Calu3 (cell line): ENCODE results near the gene BPHL. TPM values are rescaled to one million over a fixed set of nuclear protein-coding genes. Genes with fewer than 3 reads are reported as not detected.
"Not testable (repeated sequence)": the region's sequence is repeated elsewhere in the genome, so short reads cannot be mapped to it uniquely, and the experiment has no call there.

Experiments used
- BruUV-seq: library from RNA; stranded (reverse); fragments of 400-500 nt; replicated peaks from 2 replicates; lab custom pipeline; 2021; lab: Mats Ljungman, UMichigan
- CTCF ChIA-PET: fragments of 300-600 bp; sonication (Branson Sonifier 250); formaldehyde crosslinking; loops from one replicate; lab custom pipeline; 2022; ENCODE audit warnings: antibody characterized with exemption; lab: Charles Lee
- DNase-seq: peaks from one replicate; pipeline ENCODE4 v3.0.0; 2022
- H3K27ac Mint-ChIP-seq: one replicate; pipeline ENCODE4 v1.8.0; 2022; ENCODE audit warnings: mixed read lengths; ENCODE audit not compliant: unreplicated experiment
- H3K27me3 Mint-ChIP-seq: one replicate; pipeline ENCODE4 v1.8.0; 2022; ENCODE audit warnings: mixed read lengths; ENCODE audit not compliant: unreplicated experiment
- H3K36me3 Mint-ChIP-seq: one replicate; pipeline ENCODE4 v1.8.0; 2022; ENCODE audit warnings: mild to moderate bottlenecking, moderate library complexity, mixed read lengths; ENCODE audit not compliant: insufficient read depth, unreplicated experiment
- H3K4me1 Mint-ChIP-seq: one replicate; pipeline ENCODE4 v1.8.0; 2022; ENCODE audit warnings: mild to moderate bottlenecking, low read depth, mixed read lengths; ENCODE audit not compliant: unreplicated experiment
- H3K4me3 Mint-ChIP-seq: one replicate; pipeline ENCODE4 v1.8.0; 2022; ENCODE audit warnings: mild to moderate bottlenecking, low read depth, moderate library complexity, mixed read lengths; ENCODE audit not compliant: unreplicated experiment
- H3K9me3 Mint-ChIP-seq: one replicate; pipeline ENCODE4 v1.8.0; 2022; ENCODE audit warnings: low read depth, mixed read lengths; ENCODE audit not compliant: unreplicated experiment
- CTCF ChIP-seq: fragments of 200-600 bp; IDR thresholded peaks from one replicate; pipeline ENCODE4 v1.8.0; 2022; ENCODE audit warnings: antibody characterized with exemption; ENCODE audit not compliant: unreplicated experiment
- intact Hi-C: fragments of 100-400 bp; cut with micrococcal nuclease; formaldehyde crosslinking; loops from one replicate; pipeline ENCODE4 v1.10.0; 2022; ENCODE audit not compliant: unreplicated experiment
- total RNA-seq: library from RNA; stranded (reverse); gene quantifications from 2 replicates; pipeline ENCODE4 v1.2.3, GENCODE V29; 2022

The BPHL gene
- total RNA-seq, 1 experiment from 2014 or later = 18.4 TPM

GRCh38 chr6:3181105-3181504 is 62.6 kb downstream of the BPHL start:
- no peaks in the 10 kb centered on the region for H3K4me1 Mint-ChIP-seq

GRCh38 chr6:3183066-3183465 is 64.6 kb downstream of the BPHL start:
- DNase-seq = no peak
- BruUV-seq = no TSS peak
- H3K4me1 Mint-ChIP-seq = no peaks in the 10 kb centered on the region
- H3K9me3 Mint-ChIP-seq = no peaks in the 10 kb centered on the region
- peaks cover 15% of the 10 kb centered on the region for H3K27me3 Mint-ChIP-seq
- intact Hi-C loops = no loop called here
- H3K36me3 Mint-ChIP-seq = no peaks in the 10 kb centered on the region
- H3K27ac Mint-ChIP-seq = no peak overlapping the region
- TF ChIP-seq CTCF = no peak
- no peak overlapping the region for H3K4me3 Mint-ChIP-seq
- CTCF ChIA-PET = no interaction called here

More at GRCh38 chr6:3181105-3181504, 62.6 kb downstream of the BPHL start:
- H3K9me3 Mint-ChIP-seq = no peaks in the 10 kb centered on the region
- no peak for TF ChIP-seq CTCF
- no peaks in the 10 kb centered on the region for H3K36me3 Mint-ChIP-seq
- intact Hi-C loops = no loop called here
- H3K27ac Mint-ChIP-seq = no peak overlapping the region
- no peak overlapping the region for H3K4me3 Mint-ChIP-seq
- BruUV-seq = no TSS peak
- H3K27me3 Mint-ChIP-seq = peaks cover 20% of the 10 kb centered on the region
- DNase-seq = no peak
- CTCF ChIA-PET = no interaction called here

- H3K36me3 Mint-ChIP-seq = no peaks in the 10 kb centered on the region
- H3K4me3 Mint-ChIP-seq = no peak overlapping the region
- no peaks in the 10 kb centered on the region for H3K4me1 Mint-ChIP-seq
- H3K27ac Mint-ChIP-seq = no peak overlapping the region
- DNase-seq = no peak
- CTCF ChIA-PET = no interaction called here
- peaks cover 15% of the 10 kb centered on the region for H3K27me3 Mint-ChIP-seq
- no peaks in the 10 kb centered on the region for H3K9me3 Mint-ChIP-seq
- intact Hi-C loops = no loop called here
- TF ChIP-seq CTCF = no peak
- BruUV-seq = no TSS peak
Observed at GRCh38 chr6:3186974-3187382, 68.5 kb downstream of the BPHL start.

- H3K9me3 Mint-ChIP-seq = no peaks in the 10 kb centered on the region
- no peaks in the 10 kb centered on the region for H3K36me3 Mint-ChIP-seq
- CTCF ChIA-PET = no interaction called here
- no peaks in the 10 kb centered on the region for H3K4me1 Mint-ChIP-seq
- no TSS peak for BruUV-seq
- no peak for TF ChIP-seq CTCF
- intact Hi-C loops = no loop called here
- no peak overlapping the region for H3K4me3 Mint-ChIP-seq
- no peak overlapping the region for H3K27ac Mint-ChIP-seq
- DNase-seq = no peak
- H3K27me3 Mint-ChIP-seq = peaks cover 15% of the 10 kb centered on the region
Observed at GRCh38 chr6:3188262-3188661, 69.8 kb downstream of the BPHL start.

GRCh38 chr6:3189192-3189591 is 70.7 kb downstream of the BPHL start:
- not testable (repeated sequence) for H3K27ac Mint-ChIP-seq, BruUV-seq

More at GRCh38 chr6:3189192-3189591, 70.7 kb downstream of the BPHL start:
- H3K9me3 Mint-ChIP-seq, H3K4me1 Mint-ChIP-seq, H3K27me3 Mint-ChIP-seq, CTCF ChIA-PET, H3K4me3 Mint-ChIP-seq, DNase-seq, H3K36me3 Mint-ChIP-seq, intact Hi-C loops: not testable (repeated sequence)
